MV-4-11 (cell line): Measurements from ENCODE around the gene CD209.
A peak's percentile ranks its signal among the peaks of the same experiment; 100 is the strongest.

Source experiments
- DNase-seq: peaks from one replicate; lab custom pipeline; 2025; lab: John Stamatoyannopoulos, UW

The CD209 gene

GRCh38 chr19:7705387-7706187 is 41.7 kb downstream of the CD209 start:
- peak; percentile 99 for DNase-seq

- no peak for DNase-seq
Observed at GRCh38 chr19:7704280-7705060, 42.9 kb downstream of the CD209 start.

GRCh38 chr19:7703332-7703731 is 44.0 kb downstream of the CD209 start:
- DNase-seq, result no peak

- peak; percentile 91 for DNase-seq
Observed at GRCh38 chr19:7701654-7702457, 45.5 kb downstream of the CD209 start, which contains the start of gene FCER2. TSS of gene FCER2 (minus strand) at chr19:7702131. CDS start at chr19:7699760, 2,371 bp downstream.

- no peak for DNase-seq
Observed at GRCh38 chr19:7701049-7701653, 46.2 kb downstream of the CD209 start.

GRCh38 chr19:7699417-7700401 is 47.6 kb downstream of the CD209 start:
- DNase-seq, result peak; percentile 70

GRCh38 chr19:7699003-7699402 is 48.3 kb downstream of the CD209 start:
- DNase-seq, result no peak

- DNase-seq, result no peak
Observed at GRCh38 chr19:7698583-7698982, 48.8 kb downstream of the CD209 start.

GRCh38 chr19:7697721-7698287 is 49.5 kb downstream of the CD209 start:
- no peak for DNase-seq

- no peak for DNase-seq
Observed at GRCh38 chr19:7694499-7694898, 52.8 kb downstream of the CD209 start.

- DNase-seq, result no peak
Observed at GRCh38 chr19:7692417-7693088, 54.8 kb downstream of the CD209 start.

- DNase-seq, result no peak
Observed at GRCh38 chr19:7691497-7691896, 55.8 kb downstream of the CD209 start.

GRCh38 chr19:7690779-7691258 is 56.5 kb downstream of the CD209 start:
- no peak for DNase-seq
